Measurements from ENCODE around the gene BRWD1. TPM values are rescaled to one million over a fixed set of nuclear protein-coding genes. Genes with fewer than 3 reads are reported as not detected.

The BRWD1 gene
- total and polyA plus RNA-seq, 2 experiments from 2014 or later: 35.2 to 75.5 TPM

GRCh38 chr21:39208624-39209333 lies 104.7 kb downstream of the BRWD1 start:
- H3K4me3 ChIP-seq: no peak overlapping the region
- peak; percentile 18 for DNase-seq (ENCODE audit: low spot score)
- H4K20me1 ChIP-seq (replicated peaks; ENCODE audit: insufficient read depth): no peaks in the 10 kb centered on the region
- no peak overlapping the region for H3K4me2 ChIP-seq
- no peak overlapping the region for H3K4me3 Mint-ChIP-seq
- H3F3A ChIP-seq (replicated peaks; ENCODE audit: low read depth): no peaks in the 10 kb centered on the region
- H3K27me3 Mint-ChIP-seq (ENCODE audit: insufficient read depth, low read depth, poor library complexity): no peaks in the 10 kb centered on the region
- no peaks in the 10 kb centered on the region for H3K79me2 ChIP-seq (replicated peaks; ENCODE audit: insufficient read depth)
- TF ChIP-seq ZNF114 (CRISPR knock-in tag; IDR thresholded peaks at IDR 0.05) (no peak), ZNF462 (CRISPR knock-in tag; IDR thresholded peaks at IDR 0.05) (no peak), NANOG (IDR thresholded peaks at IDR 0.05; ENCODE audit: borderline replicate concordance) (no peak), ZNF331 (CRISPR knock-in tag; IDR thresholded peaks at IDR 0.05; ENCODE audit: low read depth) (no peak), ETS1 (IDR thresholded peaks at IDR 0.05) (no peak), CREB1 (CRISPR knock-in tag; IDR thresholded peaks at IDR 0.05; ENCODE audit: low read depth) (no peak), EZH2phosphoT487 (IDR thresholded peaks at IDR 0.05; ENCODE audit: unreplicated experiment) (no peak), REST (IDR thresholded peaks at IDR 0.05; ENCODE audit: unreplicated experiment) (no peak), CTCF (conservative IDR thresholded peaks at IDR 0.05; ENCODE audit: low read depth in 2 of 2) (no peak), STAT1 (IDR thresholded peaks at IDR 0.05; ENCODE audit: unreplicated experiment) (no peak), EZH2 (IDR thresholded peaks at IDR 0.05; ENCODE audit: low read depth, unreplicated experiment) (no peak)
- no peaks in the 10 kb centered on the region for H3K27me3 ChIP-seq (ENCODE audit: insufficient read depth)
- no peak for ATAC-seq
- no peaks in the 10 kb centered on the region for H3K9me3 Mint-ChIP-seq
- no peaks in the 10 kb centered on the region for H3K9me2 ChIP-seq (ENCODE audit: insufficient read depth)
- H2AFZ ChIP-seq: no peak overlapping the region
- H3K4me1 ChIP-seq (ENCODE audit: insufficient read depth): no peaks in the 10 kb centered on the region
- peaks cover 27% of the 10 kb centered on the region for H3K36me3 ChIP-seq (ENCODE audit: insufficient read depth)
- H3K36me3 Mint-ChIP-seq (ENCODE audit: low read depth): peaks cover 64% of the 10 kb centered on the region
- H3K4me1 Mint-ChIP-seq: no peaks in the 10 kb centered on the region
- peak overlapping the region; percentile 68 for H3K27ac Mint-ChIP-seq
- peak overlapping the region; percentile 35; the same call in 1 of the 2 replicates for H3K27ac ChIP-seq (ENCODE audit: low read depth)

All from GM23338 (cell line).